ENCODE measurements around the gene MKRN2.

DNA sequence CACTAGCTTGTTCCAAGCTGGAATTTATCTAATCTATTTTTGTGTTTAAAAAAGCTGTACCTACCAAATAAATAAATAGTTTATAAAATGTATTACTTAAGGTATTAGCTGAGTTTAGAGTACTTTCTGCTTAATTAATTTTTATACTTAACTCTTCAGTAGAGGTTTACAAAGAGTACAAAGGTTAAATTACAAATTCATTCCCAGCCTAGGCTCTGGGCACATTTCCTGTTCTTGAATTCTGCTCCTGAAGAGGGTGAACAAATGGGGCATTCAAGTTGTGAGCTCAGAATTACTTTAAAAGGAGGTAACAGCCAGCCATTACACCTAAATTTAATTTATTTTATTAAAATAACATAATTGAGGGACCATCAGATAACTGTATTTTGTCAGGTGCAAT lies 26.4 kb downstream of the MKRN2 start:
- TF ChIP-seq, protein P1, sequence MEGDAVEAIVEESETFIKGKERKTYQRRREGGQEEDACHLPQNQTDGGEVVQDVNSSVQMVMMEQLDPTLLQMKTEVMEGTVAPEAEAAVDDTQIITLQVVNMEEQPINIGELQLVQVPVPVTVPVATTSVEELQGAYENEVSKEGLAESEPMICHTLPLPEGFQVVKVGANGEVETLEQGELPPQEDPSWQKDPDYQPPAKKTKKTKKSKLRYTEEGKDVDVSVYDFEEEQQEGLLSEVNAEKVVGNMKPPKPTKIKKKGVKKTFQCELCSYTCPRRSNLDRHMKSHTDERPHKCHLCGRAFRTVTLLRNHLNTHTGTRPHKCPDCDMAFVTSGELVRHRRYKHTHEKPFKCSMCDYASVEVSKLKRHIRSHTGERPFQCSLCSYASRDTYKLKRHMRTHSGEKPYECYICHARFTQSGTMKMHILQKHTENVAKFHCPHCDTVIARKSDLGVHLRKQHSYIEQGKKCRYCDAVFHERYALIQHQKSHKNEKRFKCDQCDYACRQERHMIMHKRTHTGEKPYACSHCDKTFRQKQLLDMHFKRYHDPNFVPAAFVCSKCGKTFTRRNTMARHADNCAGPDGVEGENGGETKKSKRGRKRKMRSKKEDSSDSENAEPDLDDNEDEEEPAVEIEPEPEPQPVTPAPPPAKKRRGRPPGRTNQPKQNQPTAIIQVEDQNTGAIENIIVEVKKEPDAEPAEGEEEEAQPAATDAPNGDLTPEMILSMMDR (IDR thresholded peaks at IDR 0.05) = no peak
- no peak for TF ChIP-seq POLR2A (IDR thresholded peaks at IDR 0.05)
